Occipital lobe (tissue), 2 donors: ENCODE results near the gene GPR149. TPM values are rescaled to one million over a fixed set of nuclear protein-coding genes. Genes with fewer than 3 reads are reported as not detected.
"Not testable (repeated sequence)": the region's sequence is repeated elsewhere in the genome, so short reads cannot be mapped to it uniquely, and the experiment has no call there.

Experiments used
- DNase-seq: peaks from one replicate; lab custom pipeline; 2025; lab: John Stamatoyannopoulos, UW
- total RNA-seq: library from RNA; depleted of rRNA; stranded (reverse); fragments of >200 nt; gene quantifications from one replicate; pipeline ENCODE4 v1.2.3, GENCODE V29; 2014

GPR149 gene, protein sequence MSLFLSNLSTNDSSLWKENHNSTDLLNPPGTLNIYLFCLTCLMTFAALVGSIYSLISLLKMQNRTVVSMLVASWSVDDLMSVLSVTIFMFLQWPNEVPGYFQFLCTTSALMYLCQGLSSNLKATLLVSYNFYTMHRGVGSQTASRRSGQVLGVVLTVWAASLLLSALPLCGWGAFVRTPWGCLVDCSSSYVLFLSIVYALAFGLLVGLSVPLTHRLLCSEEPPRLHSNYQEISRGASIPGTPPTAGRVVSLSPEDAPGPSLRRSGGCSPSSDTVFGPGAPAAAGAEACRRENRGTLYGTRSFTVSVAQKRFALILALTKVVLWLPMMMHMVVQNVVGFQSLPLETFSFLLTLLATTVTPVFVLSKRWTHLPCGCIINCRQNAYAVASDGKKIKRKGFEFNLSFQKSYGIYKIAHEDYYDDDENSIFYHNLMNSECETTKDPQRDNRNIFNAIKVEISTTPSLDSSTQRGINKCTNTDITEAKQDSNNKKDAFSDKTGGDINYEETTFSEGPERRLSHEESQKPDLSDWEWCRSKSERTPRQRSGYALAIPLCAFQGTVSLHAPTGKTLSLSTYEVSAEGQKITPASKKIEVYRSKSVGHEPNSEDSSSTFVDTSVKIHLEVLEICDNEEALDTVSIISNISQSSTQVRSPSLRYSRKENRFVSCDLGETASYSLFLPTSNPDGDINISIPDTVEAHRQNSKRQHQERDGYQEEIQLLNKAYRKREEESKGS
- 0.16 TPM for total RNA-seq

DNA sequence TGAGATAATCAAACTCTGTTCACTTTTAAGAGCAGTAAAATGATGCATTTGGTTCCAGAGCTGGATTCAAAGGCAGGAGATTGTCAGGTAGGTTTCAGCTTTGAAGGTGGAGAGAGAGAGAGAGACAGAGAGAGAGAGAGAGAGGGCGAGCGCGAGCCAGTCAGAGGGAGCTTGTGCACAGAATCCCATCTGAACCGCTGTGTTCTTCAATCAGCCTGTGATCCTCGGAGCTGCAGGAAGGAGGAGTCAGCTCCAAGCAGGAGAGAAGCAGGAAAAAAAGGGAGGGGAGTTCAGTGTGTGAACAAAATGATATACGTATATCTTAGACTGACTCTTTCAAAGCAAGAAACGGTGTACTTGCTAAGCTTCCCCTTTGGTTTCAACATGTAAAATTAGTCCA, at the start of gene GPR149:
Gene GPR149, minus strand, starts transcription at position 177 of the 400 bp plus-strand sequence. CDS start 575 bp downstream, outside the sequence.
- DNase-seq, result no peak

DNA sequence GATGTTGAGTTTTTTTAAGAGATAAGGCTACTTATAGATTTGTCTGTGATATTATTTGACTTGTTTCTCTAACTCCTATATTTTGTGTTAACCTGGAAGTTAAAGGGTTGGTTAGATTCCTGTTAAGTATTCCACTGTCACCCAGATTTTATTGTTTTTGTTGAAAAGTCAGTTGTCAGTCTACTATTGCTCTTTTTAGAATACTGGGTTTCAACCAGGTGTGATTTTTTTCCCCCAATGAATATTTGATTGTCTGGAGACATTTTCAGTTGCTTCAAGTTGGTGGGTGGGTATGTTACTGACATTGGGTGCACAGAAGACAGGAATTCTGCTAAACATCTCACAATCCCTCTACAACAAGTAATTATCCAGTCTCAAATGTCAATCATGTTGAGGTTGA, 43.8 kb upstream of the GPR149 start:
- DNase-seq, result no peak

DNA sequence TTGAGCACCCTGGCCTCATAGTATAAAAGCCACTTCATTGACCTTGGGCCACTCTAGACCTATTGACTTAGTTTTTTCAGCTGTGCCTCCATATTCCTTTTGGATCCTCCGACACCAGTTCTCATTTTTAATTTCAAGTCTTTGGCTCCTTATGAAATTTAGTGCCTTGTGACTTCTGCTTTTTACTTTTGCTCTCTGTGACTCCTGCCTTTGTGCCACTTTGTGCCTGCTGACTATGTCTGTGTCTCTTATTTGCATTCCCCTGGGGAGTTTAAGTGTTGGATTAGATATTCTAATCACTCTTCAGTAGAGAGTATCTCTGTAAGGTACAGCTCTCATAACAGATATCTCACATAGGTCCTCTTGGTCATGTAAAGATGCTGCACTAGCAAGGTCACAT, 39.6 kb upstream of the GPR149 start:
- DNase-seq, result no peak

DNA sequence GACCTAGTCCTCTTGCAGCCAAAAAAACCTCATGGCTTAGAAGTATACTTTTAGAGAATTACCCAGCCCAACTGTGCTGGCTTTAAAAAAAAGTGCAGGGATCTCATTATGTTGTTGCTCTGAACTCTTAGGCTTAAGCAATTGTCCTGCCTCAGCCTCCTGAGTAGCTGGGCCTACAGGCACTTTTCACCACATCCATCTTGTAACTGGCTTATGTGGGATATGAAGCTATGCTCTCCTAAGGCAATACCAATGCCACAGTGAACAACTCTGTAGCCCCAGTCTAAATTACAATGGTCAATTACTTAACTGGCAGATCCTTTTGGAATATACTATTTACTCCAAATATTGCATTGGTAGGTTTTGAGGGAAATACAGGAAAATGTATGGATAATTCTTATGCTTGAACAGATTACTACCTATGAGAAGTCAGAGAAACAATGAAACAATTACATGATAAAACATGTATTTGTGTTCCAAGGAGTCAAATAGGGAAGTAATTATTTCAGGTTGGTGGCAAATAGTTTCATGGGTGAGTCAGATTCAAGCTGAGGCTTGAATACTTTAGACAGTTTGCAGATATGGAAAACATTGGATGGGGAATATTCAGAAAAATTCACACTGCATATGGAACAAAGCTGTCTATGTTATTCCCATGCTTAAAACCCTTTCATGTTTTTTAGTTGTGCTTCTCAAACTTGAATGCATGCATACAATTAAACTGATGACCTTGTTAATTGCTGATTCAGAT, 34.6 kb upstream of the GPR149 start:
- DNase-seq, result no peak

DNA sequence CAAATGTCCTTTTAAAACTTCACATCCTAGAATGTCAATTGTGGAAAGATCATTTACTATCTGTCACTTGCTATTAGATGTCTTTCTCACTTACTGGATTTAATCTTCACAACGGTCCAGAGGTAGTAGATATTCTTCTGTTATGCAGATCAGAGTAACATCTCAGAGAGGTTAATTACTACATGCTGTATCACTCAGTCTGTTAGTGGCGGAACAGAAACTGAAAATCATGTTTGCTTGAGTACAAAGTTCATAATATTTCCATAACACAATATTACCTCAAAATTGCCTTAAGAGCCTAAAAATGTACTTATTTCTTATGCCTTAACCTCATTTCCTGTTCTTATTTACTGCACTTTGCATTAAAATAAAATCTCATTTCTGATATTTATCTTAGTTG, 28.6 kb upstream of the GPR149 start:
- DNase-seq, result no peak

DNA sequence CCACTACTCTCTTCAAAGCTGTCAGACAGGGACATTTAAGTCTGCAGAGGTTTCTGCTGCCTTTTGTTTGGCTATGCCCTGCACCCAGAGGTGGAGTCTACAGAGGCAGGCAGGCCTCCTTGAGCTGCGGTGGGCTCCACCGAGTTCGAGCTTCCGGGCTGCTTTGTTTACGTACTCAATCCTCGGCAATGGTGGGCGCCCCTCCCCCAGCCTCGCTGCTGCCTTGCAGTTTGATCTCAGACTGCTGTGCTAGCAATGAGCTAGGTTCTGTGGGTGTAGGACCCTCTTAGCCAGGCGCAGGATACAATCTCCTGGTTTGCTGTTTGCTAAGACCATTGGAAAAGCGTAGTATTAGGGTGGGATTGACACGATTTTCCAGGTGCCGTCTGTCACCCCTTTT, 9.1 kb upstream of the GPR149 start:
- not testable (repeated sequence) for DNase-seq

DNA sequence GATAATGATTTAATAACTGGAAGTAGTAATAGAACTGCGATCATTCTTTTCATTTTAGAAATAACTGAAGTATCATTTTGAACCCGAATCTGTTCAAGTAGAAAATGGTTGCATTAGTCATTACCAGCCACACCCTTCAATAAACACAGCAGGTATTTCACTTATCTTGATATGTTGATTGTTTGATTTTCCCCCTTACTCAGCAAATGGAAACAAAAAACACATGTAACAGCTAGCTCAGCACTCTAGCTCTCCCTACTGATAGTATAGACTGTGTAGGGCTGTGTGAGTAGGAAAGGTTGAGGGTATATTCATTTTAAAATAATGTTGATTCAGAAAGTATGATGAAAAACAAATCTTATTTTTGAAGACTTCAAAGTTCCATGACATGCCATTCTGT, 1.1 kb upstream of the GPR149 start:
- DNase-seq, result no peak

DNA sequence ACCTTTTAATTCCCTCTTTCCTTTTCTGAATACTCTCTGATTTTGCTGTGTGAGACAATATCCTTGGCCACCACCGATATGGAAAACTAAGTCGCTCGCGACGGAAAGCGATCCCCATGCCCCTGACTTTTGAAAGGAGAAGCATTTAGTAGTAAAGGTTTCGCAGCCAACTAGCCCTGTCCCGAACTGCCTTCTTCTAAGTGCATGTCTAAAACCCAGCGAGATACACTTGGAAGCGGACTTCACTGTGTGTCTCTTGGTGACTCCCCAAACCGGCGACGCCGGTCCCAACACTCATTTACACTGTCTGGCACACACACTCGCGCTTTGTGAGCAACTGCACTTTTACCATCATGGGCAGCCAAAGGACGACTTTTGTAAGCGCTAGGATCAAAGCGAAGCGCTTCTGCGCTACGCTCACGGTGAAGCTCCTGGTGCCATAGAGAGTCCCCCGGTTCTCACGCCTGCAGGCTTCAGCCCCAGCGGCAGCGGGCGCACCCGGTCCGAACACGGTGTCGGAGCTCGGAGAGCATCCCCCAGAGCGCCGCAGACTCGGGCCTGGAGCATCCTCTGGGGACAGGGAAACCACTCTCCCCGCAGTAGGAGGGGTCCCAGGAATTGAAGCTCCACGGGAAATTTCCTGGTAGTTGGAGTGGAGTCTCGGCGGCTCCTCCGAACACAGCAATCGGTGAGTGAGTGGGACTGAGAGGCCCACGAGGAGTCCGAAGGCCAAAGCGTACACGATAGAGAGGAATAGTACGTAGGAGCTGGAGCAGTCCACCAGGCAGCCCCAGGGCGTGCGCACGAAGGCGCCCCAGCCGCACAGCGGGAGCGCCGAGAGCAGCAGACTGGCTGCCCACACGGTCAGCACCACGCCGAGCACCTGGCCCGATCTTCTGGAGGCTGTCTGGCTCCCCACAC, 1.4 kb downstream of the GPR149 start:
- no peak for DNase-seq

DNA sequence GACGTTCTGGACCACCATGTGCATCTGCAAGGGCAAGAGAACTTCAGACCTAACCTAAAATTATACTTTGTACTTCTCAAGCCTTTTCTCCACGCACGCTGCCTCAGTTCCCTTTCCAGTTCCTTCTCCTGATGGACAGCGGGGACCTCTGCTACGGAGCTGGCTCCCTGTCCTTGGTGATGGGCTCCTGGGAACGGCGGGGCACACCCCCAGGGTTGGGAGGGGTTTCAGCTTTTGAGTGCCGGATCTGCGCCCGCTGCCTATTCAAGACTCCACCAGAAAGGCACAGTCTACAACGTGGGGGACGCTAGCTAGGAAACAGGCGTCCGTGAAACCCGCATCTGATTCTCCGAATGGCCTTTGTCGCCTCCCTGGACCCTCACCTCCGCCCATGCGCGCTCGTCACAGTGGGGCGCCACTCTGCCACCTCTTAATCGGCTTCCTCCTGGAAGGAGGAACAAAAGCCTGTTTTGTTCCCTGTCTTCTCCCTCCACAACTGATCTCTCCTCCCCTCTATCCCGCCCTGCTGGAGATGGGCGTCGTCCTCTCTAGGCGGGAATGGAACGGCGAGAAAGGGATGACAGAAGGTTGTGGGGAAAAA, 2.2 kb downstream of the GPR149 start:
- DNase-seq, result no peak

DNA sequence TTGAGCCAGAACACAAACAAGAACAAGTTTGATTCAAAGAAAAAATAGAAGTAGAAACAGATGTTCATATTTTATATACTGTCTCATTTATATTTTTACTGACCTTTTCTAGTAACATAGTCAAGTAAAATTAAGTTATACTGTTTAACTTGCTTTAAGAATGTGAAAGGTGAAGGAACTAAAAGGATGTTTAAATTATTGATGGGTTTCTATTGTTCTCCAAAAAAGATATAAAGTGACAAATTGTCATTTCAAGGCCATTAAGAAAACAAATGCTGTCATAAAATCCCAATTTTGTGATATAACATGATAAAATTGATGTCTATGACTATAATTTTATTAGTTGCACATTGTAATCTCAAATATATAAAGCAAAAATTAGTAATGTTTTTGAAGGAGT, 7.3 kb downstream of the GPR149 start:
- DNase-seq, result no peak

DNA sequence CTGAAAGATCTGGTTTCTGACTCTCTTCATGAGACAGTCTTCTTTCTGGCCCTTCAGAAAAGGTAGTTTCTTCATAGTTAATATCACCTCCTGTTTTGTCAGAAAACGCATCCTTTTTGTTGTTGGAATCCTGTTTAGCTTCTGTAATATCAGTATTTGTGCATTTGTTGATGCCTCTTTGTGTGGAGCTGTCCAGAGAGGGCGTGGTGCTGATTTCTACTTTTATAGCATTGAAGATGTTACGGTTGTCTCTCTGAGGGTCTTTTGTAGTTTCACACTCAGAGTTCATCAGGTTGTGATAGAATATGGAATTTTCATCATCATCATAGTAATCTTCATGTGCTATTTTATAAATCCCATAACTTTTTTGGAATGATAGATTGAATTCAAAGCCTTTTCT, 8.9 kb downstream of the GPR149 start:
- DNase-seq, result no peak

DNA sequence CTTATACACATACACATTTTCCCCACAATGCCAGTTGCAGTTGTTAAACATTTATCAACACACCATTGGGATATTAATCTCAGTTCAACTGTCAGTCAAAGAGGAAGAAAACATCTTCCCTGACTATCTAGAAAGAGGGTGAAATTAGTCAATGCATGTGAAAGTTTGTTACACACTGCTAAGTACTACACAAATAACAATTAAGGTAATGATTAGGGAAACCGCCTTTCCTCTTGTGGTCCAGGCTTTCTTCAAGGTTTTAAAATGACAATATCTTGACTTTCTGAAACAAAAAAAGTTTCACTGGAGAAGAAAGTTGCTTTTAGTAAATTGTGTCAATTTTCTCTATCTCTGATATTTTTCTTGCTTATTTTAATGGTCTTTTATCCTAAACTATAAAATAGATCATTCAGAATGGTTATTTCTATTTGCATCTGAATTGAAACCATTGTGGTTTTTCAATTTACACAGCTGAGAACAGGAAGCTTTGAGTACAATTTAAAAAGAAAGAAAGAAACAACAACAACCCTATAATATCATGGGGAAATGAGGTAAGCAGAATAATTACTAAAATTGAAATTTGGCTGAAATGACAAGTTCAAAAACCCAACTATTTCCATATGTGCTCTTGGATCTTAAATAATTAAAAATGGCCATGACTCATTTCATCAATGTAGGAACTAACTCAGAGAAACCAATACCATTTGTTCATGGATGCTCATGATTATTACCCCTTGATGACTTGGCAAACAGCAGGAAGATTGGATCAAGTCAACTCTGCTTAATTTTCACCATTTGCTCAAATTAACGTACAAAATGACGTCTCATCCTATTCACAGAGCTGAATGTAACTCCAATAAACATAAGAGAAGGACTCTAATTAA, 31.7 kb downstream of the GPR149 start:
- no peak for DNase-seq

DNA sequence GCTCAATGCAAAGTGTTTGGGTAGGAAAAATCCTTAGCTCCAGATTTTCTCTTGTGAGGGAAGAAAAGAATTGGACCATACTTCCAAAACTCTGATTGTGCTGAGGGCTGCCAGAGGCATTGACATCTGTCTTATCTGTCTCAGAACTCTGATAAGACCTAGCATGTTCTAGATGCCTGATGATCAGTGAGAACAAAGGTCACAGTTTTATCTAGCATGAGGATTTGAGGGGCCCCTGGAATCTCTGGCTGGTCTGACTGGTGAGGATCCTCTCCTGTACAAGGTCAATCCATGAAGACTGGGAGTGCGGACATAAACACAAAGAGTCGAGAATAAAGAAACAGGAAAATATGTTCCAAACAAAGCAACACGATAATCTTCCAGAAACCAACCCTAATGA, 40.1 kb downstream of the GPR149 start:
- DNase-seq, result no peak

DNA sequence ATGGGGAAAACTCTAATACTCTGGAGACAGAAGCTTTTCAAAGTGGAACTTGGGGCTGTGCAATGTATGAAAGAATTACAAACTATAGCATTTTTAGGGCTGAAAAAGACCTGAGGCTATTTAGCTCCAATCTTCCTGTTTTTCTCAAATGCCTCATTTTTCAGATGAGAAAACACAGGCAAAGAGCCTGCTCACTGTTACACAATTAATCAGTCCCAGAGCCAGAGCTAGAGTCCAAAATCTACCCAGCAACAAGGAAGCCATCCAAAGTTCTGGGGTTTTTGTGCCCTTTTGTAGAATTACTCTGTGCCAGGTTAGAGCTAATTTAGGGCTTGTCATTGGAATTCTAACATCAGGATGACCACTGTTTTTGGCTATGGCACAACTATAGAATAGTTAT, 45.5 kb downstream of the GPR149 start:
- DNase-seq, result no peak

DNA sequence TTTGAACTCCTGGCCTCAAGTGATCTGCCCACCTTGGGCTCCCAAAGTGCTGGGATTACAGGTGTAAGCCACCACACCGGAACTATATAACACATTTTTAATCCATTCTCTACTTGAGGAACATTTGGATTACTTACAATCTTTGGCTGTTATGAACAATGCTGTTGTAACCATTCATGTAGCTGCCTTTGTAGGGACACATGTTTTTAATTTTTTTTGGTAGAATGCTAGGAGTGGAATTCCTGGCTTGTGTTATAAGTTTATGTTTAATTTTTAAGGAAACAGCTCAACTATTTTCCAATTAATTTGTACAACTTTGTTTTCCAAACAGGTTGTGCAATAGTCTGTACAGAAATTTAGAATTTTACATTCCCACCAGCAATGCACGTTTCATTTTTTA, 51.7 kb downstream of the GPR149 start:
- no peak for DNase-seq

DNA sequence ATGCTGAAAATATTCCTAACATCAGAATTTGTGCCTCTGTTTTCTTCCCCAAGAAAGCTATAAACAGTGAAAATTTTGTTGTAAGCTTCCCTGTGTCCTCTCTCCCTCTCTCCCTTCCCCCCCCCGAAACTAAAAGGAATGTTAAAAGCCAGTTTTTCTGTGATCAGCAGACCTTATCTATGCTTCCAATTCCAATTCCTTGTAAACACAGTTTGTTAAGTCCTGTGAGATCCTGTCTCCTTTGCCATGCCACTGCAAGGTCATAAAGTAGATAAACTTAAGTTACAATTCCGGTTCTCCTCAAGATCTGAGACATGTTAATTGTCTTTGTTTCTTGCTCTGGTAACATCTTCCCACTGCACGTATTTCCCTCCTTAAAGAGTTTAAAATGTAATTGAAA, 62.8 kb downstream of the GPR149 start:
- DNase-seq, result no peak

DNA sequence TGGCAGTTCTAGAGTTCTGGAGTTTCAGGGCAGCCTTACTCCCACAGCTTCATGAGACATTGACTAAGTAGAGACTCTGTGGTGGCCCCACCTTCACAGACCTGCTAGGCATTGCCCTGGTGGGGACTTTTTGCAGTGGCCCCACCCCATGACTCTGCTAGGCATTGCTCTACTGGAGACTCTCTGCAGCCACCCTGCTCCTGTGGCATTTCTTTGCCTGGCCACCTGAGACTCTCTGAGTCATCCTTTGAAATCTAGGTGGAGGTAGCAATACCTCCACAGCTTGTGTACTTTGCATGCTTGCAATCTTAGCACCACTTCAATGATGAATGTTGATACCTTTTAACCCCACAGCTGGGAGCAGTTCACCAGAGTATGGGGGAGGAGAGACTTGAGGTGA, 65.1 kb downstream of the GPR149 start:
- no peak for DNase-seq

DNA sequence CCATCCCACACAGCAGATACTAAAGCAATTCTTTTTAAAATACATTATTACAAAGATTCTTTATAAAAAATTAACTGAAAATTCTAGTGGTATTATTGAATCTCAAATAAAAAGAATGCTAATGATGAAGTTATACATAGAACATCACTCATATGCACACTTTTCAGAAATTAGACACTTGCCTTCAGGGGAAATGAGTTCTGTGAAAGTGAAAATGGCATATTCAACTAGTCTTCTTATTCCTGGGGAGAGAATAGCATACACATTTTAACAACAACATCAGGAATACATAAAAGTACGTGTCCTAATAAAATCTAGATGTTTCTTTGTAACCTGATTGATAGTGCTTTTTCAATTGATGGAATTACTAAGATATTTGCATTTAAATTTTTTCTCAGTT, 68.9 kb downstream of the GPR149 start:
- DNase-seq, result no peak

DNA sequence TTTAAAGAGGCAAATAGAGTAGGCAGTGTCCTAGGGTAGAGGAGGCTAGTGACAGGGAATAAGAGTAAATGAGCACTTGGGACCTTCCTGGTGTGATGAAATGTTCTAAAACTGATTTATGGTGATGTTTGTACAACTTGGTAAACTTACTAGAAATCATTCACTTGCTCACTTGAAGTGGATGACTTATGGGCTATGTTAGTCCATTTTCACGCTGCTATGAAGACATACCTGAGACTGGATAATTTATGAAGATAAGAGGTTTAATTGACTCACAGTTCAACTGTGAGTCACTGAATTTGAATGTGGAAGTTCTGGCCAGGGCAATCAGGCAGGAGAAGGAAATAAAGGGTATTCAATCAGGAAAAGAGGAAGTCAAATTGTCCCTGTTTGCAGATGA, 74.0 kb downstream of the GPR149 start:
- DNase-seq, result no peak

DNA sequence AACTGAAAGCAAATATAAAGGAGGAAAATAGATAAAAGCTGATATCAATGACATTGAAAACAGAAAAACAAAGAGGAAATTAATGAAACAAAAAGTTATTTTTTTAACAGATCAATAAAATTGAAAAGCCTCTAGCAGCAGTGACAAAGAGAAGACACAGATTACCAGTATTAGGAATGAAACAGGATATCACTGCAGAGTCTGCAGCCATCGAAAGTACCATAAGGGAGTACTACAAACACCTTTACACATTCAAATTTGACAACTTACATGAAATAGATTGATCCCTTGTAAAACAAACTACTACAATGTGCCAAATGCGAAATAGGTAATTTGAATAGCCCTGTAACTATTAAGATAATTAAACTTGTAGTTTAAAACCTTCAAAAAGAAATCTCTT, 80.8 kb downstream of the GPR149 start:
- no peak for DNase-seq
